Skeletal muscle tissue (tissue), 4 donors: ENCODE data around the gene BMPR1B. TPM values are rescaled to one million over a fixed set of nuclear protein-coding genes. Genes with fewer than 3 reads are reported as not detected.

Source experiments
- H3K27ac ChIP-seq: one replicate; pipeline ENCODE4 v1.7.0; 2013; ENCODE audit warnings: mild to moderate bottlenecking, low read depth, low read length, inconsistent platforms
- H3K27me3 ChIP-seq, 3 donors: one replicate each; pipeline ENCODE4 v1.7.0; 2013; ENCODE audit warnings: low read length in 3 of 3; ENCODE audit not compliant: control insufficient read depth in 3 of 3, insufficient read depth in 3 of 3
- H3K36me3 ChIP-seq, 3 donors: one replicate each; pipeline ENCODE4 v1.7.0; 2013; ENCODE audit warnings: low read length in 3 of 3; ENCODE audit not compliant: control insufficient read depth in 3 of 3, insufficient read depth in 3 of 3
- H3K4me1 ChIP-seq, 3 donors: one replicate each; pipeline ENCODE4 v1.7.0; 2013; ENCODE audit warnings: low read length in 3 of 3, mild to moderate bottlenecking in 3 of 3; ENCODE audit not compliant: control insufficient read depth in 3 of 3, insufficient read depth in 3 of 3
- H3K4me3 ChIP-seq, 3 donors: one replicate each; pipeline ENCODE4 v1.7.0; 2013; ENCODE audit warnings: low read length in 3 of 3
- H3K9ac ChIP-seq, 3 donors: one replicate each; pipeline ENCODE4 v1.7.0; 2013; ENCODE audit warnings: low read length in 3 of 3, mild to moderate bottlenecking in 3 of 3, moderate library complexity in 2 of 3, low read depth in 1 of 3
- H3K9me3 ChIP-seq, 3 donors: one replicate each; pipeline ENCODE4 v1.7.0; 2013; ENCODE audit warnings: low read length in 3 of 3; ENCODE audit not compliant: control insufficient read depth in 3 of 3
- total RNA-seq: library from RNA; depleted of rRNA; stranded (reverse); fragments of >200 nt; gene quantifications from one replicate; pipeline ENCODE4 v1.2.3, GENCODE V29; 2014
- donor health status: Osteomylitis.

Gene BMPR1B
- 22.4 TPM for total RNA-seq

DNA sequence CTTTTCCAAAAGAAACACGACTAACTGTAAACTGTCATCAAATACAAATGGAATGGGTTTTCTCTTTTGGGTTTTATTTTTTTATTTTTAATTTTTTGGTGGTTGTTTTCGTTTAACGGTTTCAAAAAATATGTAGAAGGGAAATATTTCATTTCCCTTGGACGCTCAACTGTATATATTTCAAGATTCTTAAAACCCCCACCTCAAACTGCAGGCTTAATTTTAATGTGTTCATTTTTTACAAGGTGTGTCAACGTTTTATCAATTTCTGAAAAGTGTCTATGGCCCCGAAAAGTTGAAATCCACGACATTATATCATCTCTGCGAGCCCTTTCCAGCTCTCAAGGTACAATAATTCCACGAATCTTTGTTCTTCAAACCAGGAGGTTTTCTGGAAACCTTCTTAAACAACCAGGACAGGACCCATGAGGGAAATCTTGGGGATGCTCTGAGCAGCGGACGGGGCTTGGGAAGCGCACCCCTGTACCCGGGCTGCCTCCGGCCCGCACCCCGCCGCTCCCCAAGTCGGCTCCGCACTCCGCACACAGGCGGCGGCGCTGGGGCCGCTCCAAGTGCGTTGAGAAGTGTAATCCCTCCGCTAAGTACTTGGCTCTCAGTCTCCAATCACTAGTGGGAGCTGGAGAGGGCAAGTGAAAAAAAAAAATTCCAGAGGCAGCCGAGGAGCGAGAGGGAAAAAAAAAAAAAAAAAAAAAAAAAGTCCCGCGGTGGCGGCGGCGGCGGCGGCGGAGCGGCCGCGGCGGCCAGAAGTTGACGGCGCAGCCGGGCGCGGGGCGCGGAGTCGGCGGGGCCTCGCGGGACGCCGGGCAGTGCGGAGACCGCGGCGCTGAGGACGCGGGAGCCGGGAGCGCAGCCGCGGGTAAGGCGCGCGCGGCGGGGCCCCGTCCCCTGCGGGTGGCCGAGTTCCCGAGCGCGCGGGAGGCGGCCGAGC lies at the start of gene BMPR1B:
Gene BMPR1B (plus strand): TSS at position 764 of the 949 bp plus-strand sequence. CDS start 346,470 bp downstream, outside the sequence.
- H3K4me1 ChIP-seq, result peaks cover 2 to 9% (median 9%) of the 10 kb centered on the region in 3 donors
- no peaks in the 10 kb centered on the region for H3K36me3 ChIP-seq
- peak within 1 kb of the TSS; percentile 20 to 55 (median 50) for H3K9ac ChIP-seq
- no peak within 1 kb of the TSS for H3K27ac ChIP-seq
- no peaks in the 10 kb centered on the region for H3K9me3 ChIP-seq
- H3K4me3 ChIP-seq, result peak within 1 kb of the TSS; percentile 52 to 67 (median 64)
- H3K27me3 ChIP-seq, result peaks cover 10 to 16% (median 14%) of the 10 kb centered on the region in 3 donors

DNA sequence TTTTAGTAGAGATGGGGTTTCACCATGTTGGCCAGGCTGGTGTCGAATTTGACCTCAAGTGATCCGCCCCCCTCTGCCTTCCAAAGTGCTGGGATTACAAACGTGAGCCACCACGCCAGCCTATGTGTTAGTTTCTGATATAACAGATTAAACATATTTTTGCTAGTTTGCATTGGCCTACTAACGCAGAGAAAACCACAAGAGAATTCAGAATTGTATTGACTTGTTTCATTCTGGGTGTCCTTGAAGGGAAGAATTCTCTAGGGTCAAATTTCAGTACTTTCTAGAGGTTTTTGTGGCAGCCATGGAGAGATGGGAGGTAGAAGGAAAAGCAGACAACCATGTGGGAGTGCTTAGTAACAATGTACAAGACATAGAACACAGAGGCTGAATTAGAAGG lies 46.1 kb upstream of the BMPR1B start:
- no peaks in the 10 kb centered on the region for H3K36me3 ChIP-seq
- H3K4me1 ChIP-seq, result no peaks in the 10 kb centered on the region
- no peak overlapping the region for H3K4me3 ChIP-seq
- H3K9me3 ChIP-seq, result no peaks in the 10 kb centered on the region
- no peaks in the 10 kb centered on the region for H3K27me3 ChIP-seq
- no peak overlapping the region for H3K9ac ChIP-seq
- H3K27ac ChIP-seq, result no peak overlapping the region

DNA sequence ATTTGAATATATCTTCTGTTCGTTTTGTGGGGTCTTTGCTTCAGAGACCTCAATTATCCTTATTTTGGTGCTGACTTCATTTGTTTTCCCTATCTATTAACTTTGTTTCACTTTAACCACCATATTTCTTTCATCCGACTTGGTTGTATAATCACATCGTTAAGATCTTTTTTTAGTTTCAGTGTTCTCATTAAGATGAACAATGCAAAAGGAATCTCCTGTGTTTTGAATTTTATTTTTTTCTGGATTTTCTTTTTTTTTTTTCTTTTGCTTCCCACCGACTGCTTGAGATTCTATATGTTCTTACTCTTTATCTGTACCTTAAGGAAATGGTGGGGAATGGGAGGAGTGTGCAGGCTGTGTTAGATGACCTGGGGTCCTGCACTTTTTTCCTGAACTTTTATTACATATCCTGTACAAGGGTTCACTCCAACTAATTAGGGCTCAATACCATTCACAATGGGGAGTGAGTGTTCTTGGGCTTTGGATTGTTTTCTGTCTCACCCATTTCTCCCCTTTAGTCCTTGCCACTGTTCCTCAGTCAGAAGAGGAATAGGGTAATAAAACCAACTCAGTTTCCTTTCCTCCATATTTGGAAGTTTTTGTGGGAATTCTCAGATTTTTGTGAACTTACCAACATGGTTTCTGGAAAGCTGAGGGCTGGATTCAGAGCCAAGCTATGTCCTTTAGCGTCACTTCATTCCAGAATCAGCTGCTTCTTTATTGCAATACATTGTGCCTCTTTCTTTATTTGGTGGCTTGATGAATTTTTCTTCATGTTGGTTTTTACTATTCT lies 43.2 kb upstream of the BMPR1B start:
- no peaks in the 10 kb centered on the region for H3K9me3 ChIP-seq
- no peak overlapping the region for H3K4me3 ChIP-seq
- H3K4me1 ChIP-seq, result no peaks in the 10 kb centered on the region
- no peaks in the 10 kb centered on the region for H3K36me3 ChIP-seq
- no peaks in the 10 kb centered on the region for H3K27me3 ChIP-seq
- no peak overlapping the region for H3K9ac ChIP-seq
- no peak overlapping the region for H3K27ac ChIP-seq

DNA sequence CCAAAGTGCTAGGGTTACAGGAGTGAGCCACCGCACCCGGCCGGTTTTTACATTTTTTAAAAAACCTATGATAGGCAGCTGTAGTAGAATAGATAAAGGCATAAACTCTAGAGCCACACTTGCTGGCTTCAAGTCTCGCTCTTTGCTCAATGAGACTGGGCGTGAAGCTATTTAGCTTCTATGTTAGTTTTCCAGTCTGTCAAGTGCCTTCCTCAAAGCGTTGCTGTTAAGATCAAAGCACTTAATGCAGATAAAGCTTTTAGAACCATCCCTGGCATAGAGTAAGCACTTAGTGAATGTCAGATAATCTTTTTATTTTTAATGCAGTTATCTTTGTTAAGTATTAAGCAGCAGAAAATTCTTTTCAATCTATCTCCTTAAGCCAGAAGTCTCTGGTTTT lies 42.0 kb upstream of the BMPR1B start:
- H3K9me3 ChIP-seq, result no peaks in the 10 kb centered on the region
- H3K36me3 ChIP-seq, result no peaks in the 10 kb centered on the region
- H3K4me3 ChIP-seq, result no peak overlapping the region
- H3K9ac ChIP-seq, result no peak overlapping the region
- no peak overlapping the region for H3K27ac ChIP-seq
- no peaks in the 10 kb centered on the region for H3K27me3 ChIP-seq
- no peaks in the 10 kb centered on the region for H3K4me1 ChIP-seq

DNA sequence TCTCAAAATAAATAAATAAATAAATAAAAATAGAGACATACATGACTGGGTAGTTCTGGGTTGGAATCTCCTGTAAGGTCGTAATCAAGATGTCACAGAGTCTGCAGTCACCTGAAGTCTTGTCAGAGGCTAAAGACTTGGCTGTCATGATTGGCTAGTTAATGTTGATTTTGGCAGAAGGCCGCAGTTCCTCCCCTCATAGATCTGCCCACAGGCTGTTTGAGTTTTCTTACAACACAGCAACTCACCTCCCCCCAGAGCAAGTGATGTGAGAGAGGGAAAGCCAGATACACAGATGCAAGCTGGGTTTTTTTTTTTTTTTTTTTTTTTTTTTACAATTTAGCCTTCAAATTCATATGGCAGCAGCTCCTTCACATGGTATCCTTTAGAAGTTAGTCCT lies 36.4 kb upstream of the BMPR1B start:
- no peaks in the 10 kb centered on the region for H3K36me3 ChIP-seq
- no peak overlapping the region for H3K4me3 ChIP-seq
- no peak overlapping the region for H3K9ac ChIP-seq
- H3K4me1 ChIP-seq, result no peaks in the 10 kb centered on the region
- no peaks in the 10 kb centered on the region for H3K9me3 ChIP-seq
- H3K27me3 ChIP-seq, result no peaks in the 10 kb centered on the region
- H3K27ac ChIP-seq, result no peak overlapping the region

DNA sequence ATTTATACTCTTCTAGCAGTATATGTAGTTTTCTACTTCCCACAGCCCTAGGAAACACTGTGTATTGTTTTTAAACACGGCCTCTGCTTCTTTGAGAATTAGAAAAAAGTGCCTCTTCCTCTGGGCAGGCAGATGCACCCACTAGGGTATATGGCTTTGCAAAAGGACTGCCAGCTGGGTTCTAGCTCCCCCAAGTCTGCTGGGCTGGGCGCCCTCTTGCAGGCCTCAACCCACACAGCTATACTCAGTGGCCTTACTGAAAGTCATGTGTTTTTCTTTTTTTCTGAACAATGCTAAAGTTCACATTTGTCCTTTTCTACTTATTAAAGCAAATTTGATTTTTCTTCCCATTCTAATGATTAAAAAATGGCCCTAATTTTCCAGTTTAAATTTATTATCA lies 35.5 kb upstream of the BMPR1B start:
- no peaks in the 10 kb centered on the region for H3K36me3 ChIP-seq
- H3K9ac ChIP-seq, result no peak overlapping the region
- H3K4me1 ChIP-seq, result no peaks in the 10 kb centered on the region
- H3K9me3 ChIP-seq, result no peaks in the 10 kb centered on the region
- no peaks in the 10 kb centered on the region for H3K27me3 ChIP-seq
- H3K27ac ChIP-seq, result no peak overlapping the region
- H3K4me3 ChIP-seq, result no peak overlapping the region

DNA sequence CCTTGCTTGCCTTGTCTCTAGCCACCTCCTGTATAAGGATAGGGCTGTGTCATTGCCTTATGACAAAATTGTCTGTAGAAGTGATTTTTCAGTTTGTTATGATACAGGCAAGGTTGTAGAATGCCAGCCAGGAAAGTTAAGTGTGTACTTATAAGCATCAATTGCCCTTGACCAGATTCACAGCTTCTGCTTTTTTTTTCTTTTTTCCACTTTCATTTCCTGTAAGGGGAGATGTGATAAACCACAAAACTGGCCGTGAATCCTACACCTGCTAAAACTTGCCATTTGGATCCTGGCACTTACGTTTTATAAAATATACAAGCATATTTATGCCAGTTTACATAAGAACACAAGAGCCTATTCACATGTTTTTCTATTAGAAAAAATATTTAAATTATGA lies 35.0 kb upstream of the BMPR1B start:
- no peaks in the 10 kb centered on the region for H3K4me1 ChIP-seq
- no peaks in the 10 kb centered on the region for H3K9me3 ChIP-seq
- H3K36me3 ChIP-seq, result no peaks in the 10 kb centered on the region
- no peaks in the 10 kb centered on the region for H3K27me3 ChIP-seq
- H3K9ac ChIP-seq, result no peak overlapping the region
- H3K27ac ChIP-seq, result no peak overlapping the region
- H3K4me3 ChIP-seq, result no peak overlapping the region

DNA sequence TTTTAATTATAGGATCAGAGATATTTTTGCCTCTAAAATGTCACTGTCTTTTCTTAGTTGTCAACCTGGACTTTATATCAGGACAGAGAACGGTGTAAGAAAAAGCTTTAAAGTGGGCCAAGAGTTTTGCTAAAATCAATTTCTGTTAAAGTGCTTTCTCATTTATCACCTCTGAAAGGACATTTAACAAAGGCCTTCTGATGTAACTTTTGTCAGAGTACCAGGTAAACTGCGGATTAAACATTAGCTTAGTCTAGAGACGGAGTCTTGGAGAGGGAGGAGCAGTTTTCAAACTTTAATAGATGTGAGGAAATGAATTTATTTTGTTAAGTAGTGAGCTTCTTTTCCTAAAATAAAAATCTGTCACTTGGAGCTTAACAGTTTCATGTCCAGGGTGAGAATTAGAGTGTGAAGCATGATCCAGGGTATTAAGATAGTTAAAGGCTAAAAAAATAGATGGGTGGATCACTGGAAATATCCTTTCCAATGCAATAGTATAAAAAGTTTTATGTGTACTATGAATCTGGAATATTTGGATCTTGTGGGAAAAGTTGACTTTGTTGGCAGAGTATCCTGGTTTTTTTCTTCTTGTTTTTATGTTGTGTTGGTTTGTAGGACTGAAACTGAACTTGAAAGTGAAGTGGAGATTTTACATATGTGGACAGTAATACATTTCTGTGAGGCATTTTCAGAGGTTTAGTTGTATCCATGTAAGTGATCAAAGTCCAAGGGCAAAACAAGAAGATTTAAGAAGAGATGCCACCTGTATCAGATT lies 33.6 kb upstream of the BMPR1B start:
- H3K27me3 ChIP-seq, result no peaks in the 10 kb centered on the region
- H3K9me3 ChIP-seq, result no peaks in the 10 kb centered on the region
- H3K36me3 ChIP-seq, result no peaks in the 10 kb centered on the region
- H3K4me1 ChIP-seq, result no peaks in the 10 kb centered on the region
- no peak overlapping the region for H3K9ac ChIP-seq
- no peak overlapping the region for H3K4me3 ChIP-seq
- H3K27ac ChIP-seq, result no peak overlapping the region

DNA sequence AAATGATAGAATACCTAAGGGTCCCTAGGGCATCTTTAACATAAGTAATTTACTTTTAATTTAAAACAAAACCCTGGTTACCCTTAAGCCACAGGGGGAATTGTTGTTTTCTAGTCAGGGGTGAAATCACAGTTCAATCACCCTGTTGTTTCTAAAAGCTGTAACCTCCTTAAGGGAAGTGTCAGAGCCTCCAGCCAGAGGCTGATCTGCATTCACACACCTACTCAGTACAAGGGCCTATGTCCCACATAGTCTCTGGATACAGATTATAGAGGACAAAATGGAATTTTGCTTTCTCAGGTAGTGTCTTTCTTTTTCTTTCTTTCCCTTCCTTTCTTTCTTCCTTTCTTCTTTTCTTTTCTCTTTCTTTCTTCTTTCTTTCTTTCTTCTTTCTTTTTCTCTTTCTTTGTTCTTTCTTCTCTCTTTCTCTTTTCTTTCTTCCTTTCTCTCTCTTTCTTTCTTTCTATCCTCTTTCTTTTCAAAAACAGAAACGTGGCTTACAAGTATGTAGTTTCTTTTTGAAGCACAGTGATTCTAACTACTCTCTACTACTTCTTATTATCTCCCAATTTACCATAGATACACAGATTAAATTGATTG lies 31.1 kb upstream of the BMPR1B start:
- Histone ChIP-seq H3K4me1 (no peaks in the 10 kb centered on the region), H3K9ac (no peak overlapping the region), H3K27ac (no peak overlapping the region), H3K9me3 (no peaks in the 10 kb centered on the region), H3K36me3 (no peaks in the 10 kb centered on the region), H3K4me3 (no peak overlapping the region), H3K27me3 (no peaks in the 10 kb centered on the region)
